OCI-LY1 (cell line): ENCODE data around the gene FILIP1L.

ENCODE experiments used
- CTCF ChIP-seq: fragments of 200-600 bp; sonication (generic), shearing (Covaris generic); IDR thresholded peaks from 2 replicates; pipeline ENCODE4 v1.5.1; 2017; ENCODE audit warnings: mild to moderate bottlenecking, antibody characterized with exemption, low read length, moderate library complexity, mixed read lengths
- EZH2 ChIP-seq: fragments of 200-600 bp; sonication (generic), shearing (Covaris generic); IDR thresholded peaks from 2 replicates; pipeline ENCODE4 v1.8.0; 2017; ENCODE audit warnings: borderline replicate concordance, mixed run types, mild to moderate bottlenecking, antibody characterized with exemption, low read length, moderate library complexity, mixed read lengths

GRCh38 chr3:99934975-99935797, 179.1 kb downstream of the FILIP1L start:
- no peak for TF ChIP-seq CTCF
- no peak for TF ChIP-seq EZH2
